K562 (cell line): Measurements from ENCODE around the gene TBL2. TPM values are rescaled to one million over a fixed set of nuclear protein-coding genes. Genes with fewer than 3 reads are reported as not detected.

Experiments
- EZH2 ChIP-seq: IDR thresholded peaks from 2 replicates; pipeline ENCODE4 v1.6.1; 2012; ENCODE audit warnings: low read depth, mild to moderate bottlenecking, inconsistent platforms, low read length, borderline replicate concordance
- GABPA ChIP-seq: fragments of 200-800 bp; sonication (Bioruptor generic); conservative IDR thresholded peaks from 2 replicates; pipeline ENCODE4 v1.6.1; 2016; ENCODE audit warnings: low read depth, missing genetic modification characterization, missing compliant biosample characterization
- HDAC1 ChIP-seq, 2 experiments: fragments of 450-650 bp; IDR thresholded peaks; 2 replicates each; pipeline ENCODE4 v1.6.1; 2016 to 2017; ENCODE audit warnings: inconsistent platforms in 1 of 2, mild to moderate bottlenecking in 1 of 2, moderate library complexity in 1 of 2
- KLF13 ChIP-seq: fragments of 450-650 bp; IDR thresholded peaks from 2 replicates; pipeline ENCODE4 v1.6.1; 2016; ENCODE audit warnings: missing genetic modification characterization, low read depth, mild to moderate bottlenecking, missing compliant biosample characterization, moderate library complexity, borderline replicate concordance
- LCOR ChIP-seq: sonication (generic); formaldehyde crosslinking; IDR thresholded peaks from 2 replicates; pipeline ENCODE4 v1.8.0; 2022; ENCODE audit warnings: mild to moderate bottlenecking, missing genetic modification reagents
- MAFG ChIP-seq: fragments of 450-650 bp; conservative IDR thresholded peaks from 2 replicates; pipeline ENCODE4 v1.6.1; 2016; ENCODE audit warnings: missing genetic modification characterization, missing compliant biosample characterization
- PHB ChIP-seq: fragments of 250-450 bp; sonication (Bioruptor Pico); IDR thresholded peaks from 2 replicates; pipeline ENCODE4 v1.5.0; 2021
- RBM22 ChIP-seq: fragments of 200-400 bp; formaldehyde crosslinking; IDR thresholded peaks from 2 replicates; pipeline ENCODE4 v1.6.1; 2018; ENCODE audit warnings: low read length, low read depth; ENCODE audit not compliant: poor library complexity, severe bottlenecking
- SMAD4 ChIP-seq: fragments of 250-450 bp; sonication (Bioruptor Pico); conservative IDR thresholded peaks from 2 replicates; pipeline ENCODE4 v1.8.0; 2021; ENCODE audit warnings: inconsistent platforms, mild to moderate bottlenecking, moderate library complexity
- TCFL5 ChIP-seq: fragments of 250-450 bp; sonication (Bioruptor Pico); conservative IDR thresholded peaks from 2 replicates; pipeline ENCODE4 v1.6.1; 2021; ENCODE audit warnings: mild to moderate bottlenecking, moderate library complexity, matching md5 sums
- TFAP4 ChIP-seq: sonication (generic); formaldehyde crosslinking; IDR thresholded peaks from 2 replicates; pipeline ENCODE4 v1.8.0; 2022; ENCODE audit warnings: missing genetic modification reagents, mild to moderate bottlenecking, moderate library complexity, borderline replicate concordance
- TRIM25 ChIP-seq: fragments of 450-650 bp; IDR thresholded peaks from 2 replicates; pipeline ENCODE4 v1.7.0; 2016; ENCODE audit warnings: borderline replicate concordance
- ZBTB12 ChIP-seq: fragments of 250-450 bp; sonication (Bioruptor Pico); IDR thresholded peaks from 2 replicates; pipeline ENCODE4 v1.4.0; 2020
- ZBTB5 ChIP-seq: fragments of 450-650 bp; IDR thresholded peaks from 2 replicates; pipeline ENCODE4 v1.6.1; 2017; ENCODE audit warnings: antibody characterized with exemption
- ZKSCAN8 ChIP-seq: fragments of 200-800 bp; sonication (Bioruptor generic); IDR thresholded peaks from 2 replicates; pipeline ENCODE4 v1.6.1; 2016; ENCODE audit warnings: missing genetic modification characterization, missing compliant biosample characterization
- ZNF408 ChIP-seq: fragments of 250-450 bp; sonication (Bioruptor Pico); IDR thresholded peaks from 2 replicates; pipeline ENCODE4 v1.4.0; 2020; ENCODE audit warnings: low read depth, mild to moderate bottlenecking, moderate library complexity
- ZNF699 ChIP-seq: fragments of 250-450 bp; sonication (Bioruptor Pico); IDR thresholded peaks from 2 replicates; pipeline ENCODE4 v1.8.0; 2021; ENCODE audit warnings: mild to moderate bottlenecking, moderate library complexity; ENCODE audit not compliant: insufficient replicate concordance
- polyA plus RNA-seq, 8 experiments: library from polyadenylated mRNA; depleted of rRNA in 4 of 8; stranded (reverse) in 5 of 8; unstranded in 3 of 8; fragments of >200 nt; fragmentation: Nextera tagmentation in 2 of 8; fragmentation: Illumina TruSeq in 1 of 8; extraction: Ambion mirVana in 2 of 8; extraction: Trizol in 1 of 8; gene quantifications; 2 replicates each; pipeline versions ENCODE4 v1.2.1 to v1.2.3, GENCODE V29; 2011 to 2014; ENCODE audit warnings: inconsistent platforms in 1 of 8, missing spikeins in 1 of 8
- total RNA-seq, 7 experiments: library from RNA; depleted of rRNA in 6 of 7; stranded (reverse); fragments of >200 nt in 6 of 7; fragmentation: Illumina TruSeq in 2 of 7; extraction: Trizol in 2 of 7; gene quantifications; 2 replicates each; pipeline versions ENCODE4 v1.2.1 to v1.2.3, GENCODE V29; 2011 to 2021; ENCODE audit warnings: low replicate concordance in 1 of 7
- TF ChIP-seq, protein P1 (sequence below): IDR thresholded peaks from 2 replicates; pipeline ENCODE4 v1.6.1; 2012; ENCODE audit warnings: low read depth, low read length, improper control_type of control experiment, borderline replicate concordance

Gene TBL2
- total and polyA plus RNA-seq, 9 of the 15 experiments (the other 6 are each of a cell fraction or from before 2014, with no cell fraction given), result 2.5 to 123 (median 49.2) TPM

DNA sequence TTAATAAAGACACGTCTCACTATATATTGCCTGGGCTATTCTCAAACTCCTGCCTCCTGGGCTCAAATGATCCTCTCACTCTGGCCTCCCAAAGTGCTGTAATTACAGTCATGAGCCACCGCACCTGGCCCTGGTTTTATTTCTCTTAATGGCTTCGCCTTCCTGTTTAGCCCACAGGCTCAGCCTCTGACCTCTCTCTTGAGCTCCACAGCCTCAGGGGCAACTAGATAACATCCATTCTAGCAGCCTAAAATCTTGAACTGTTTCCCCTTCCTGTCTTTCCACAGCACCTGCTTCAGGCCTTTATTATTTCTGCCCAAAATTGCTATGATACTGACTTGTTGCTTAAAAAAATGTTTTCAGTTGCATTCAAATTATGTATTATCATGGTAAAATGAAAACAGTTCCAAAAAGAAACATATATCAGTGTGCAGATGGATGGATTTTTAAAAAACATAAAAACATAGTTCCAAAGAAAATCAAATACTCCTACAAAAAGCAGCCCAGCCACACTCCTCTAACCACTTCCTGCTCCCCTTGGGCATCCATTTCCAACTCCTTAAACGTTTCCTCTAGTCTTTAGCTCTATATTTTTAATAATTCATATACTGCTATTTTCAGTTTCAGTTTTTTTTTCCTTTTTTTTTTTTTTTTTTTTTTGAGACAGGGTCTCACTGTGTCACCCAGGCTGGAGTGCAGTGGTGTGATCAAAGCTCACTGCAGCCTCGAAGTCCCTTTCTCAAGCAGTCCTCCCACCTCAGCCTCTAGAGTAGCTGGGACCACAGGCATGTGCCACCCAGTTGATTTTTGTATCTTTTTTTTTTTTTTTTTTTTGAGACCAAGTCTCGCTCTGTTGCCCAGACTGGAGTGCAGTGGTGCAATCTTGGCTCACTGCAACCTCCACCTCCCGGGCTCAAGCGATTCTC is 51.2 kb downstream of the TBL2 start (continued):
- TF ChIP-seq PHB (CRISPR knock-in tag) (no peak), TRIM25 (no peak), EZH2 (no peak), HDAC1 (IDR thresholded peaks at IDR 0.05) (0 out of 4 replicates have a peak, but pooled peaks of 1 of the 2 experiments have one; percentile 32), ZKSCAN8 (CRISPR knock-in tag) (no peak), SMAD4 (CRISPR knock-in tag) (0 out of 2 replicates have a peak, but pooled peaks have one; percentile 20), ZNF408 (no peak), TFAP4 (CRISPR knock-in tag) (no peak), LCOR (CRISPR knock-in tag) (0 out of 2 replicates have a peak, but pooled peaks have one; percentile 21), ZNF699 (CRISPR knock-in tag) (no peak), ZBTB5 (no peak), TCFL5 (CRISPR knock-in tag) (no peak), KLF13 (no peak), RBM22 (no peak), ZBTB12 (CRISPR knock-in tag) (no peak), MAFG (tag) (no peak), GABPA (tag) (peak; percentile 54)
- TF ChIP-seq, protein P1, sequence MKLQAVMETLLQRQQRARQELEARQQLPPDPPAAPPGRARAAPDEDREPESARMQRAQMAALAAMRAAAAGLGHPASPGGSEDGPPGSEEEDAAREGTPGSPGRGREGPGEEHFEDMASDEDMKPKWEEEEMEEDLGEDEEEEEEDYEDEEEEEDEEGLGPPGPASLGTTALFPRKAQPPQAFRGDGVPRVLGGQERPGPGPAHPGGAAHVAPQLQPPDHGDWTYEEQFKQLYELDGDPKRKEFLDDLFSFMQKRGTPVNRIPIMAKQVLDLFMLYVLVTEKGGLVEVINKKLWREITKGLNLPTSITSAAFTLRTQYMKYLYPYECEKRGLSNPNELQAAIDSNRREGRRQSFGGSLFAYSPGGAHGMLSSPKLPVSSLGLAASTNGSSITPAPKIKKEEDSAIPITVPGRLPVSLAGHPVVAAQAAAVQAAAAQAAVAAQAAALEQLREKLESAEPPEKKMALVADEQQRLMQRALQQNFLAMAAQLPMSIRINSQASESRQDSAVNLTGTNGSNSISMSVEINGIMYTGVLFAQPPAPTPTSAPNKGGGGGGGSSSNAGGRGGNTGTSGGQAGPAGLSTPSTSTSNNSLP, result no peak
